A673 (cell line): ENCODE measurements around the gene PMM2. TPM values are rescaled to one million over a fixed set of nuclear protein-coding genes. Genes with fewer than 3 reads are reported as not detected.

ENCODE experiments used
- BruUV-seq: library from RNA; stranded (reverse); fragments of 400-500 nt; replicated peaks from 2 replicates; lab custom pipeline; 2021; lab: Mats Ljungman, UMichigan
- CTCF ChIA-PET: fragments of 300-600 bp; sonication (Branson Sonifier 250); formaldehyde crosslinking; loops from one replicate; lab custom pipeline; 2022; ENCODE audit warnings: antibody characterized with exemption; lab: Charles Lee
- POLR2A ChIA-PET: fragments of 300-600 bp; sonication (Branson Sonifier 250); formaldehyde crosslinking; loops from one replicate; lab custom pipeline; 2022; ENCODE audit warnings: antibody characterized with exemption; ENCODE audit not compliant: low non-redundant PET; lab: Charles Lee
- DNase-seq: peaks from one replicate; pipeline ENCODE4 v3.0.0-alpha.2; 2015; ENCODE audit warnings: low spot score
- H3K27ac ChIP-seq: fragments of 200-600 bp; sonication (generic); 2 replicates; pipeline ENCODE4 v1.5.1; 2016; ENCODE audit warnings: mixed run types, low read depth, mild to moderate bottlenecking, mixed read lengths, antibody characterized with exemption, low read length; ENCODE audit not compliant: poor library complexity, severe bottlenecking
- H3K27me3 ChIP-seq: fragments of 200-600 bp; sonication (generic); replicated peaks from 2 replicates; pipeline ENCODE4 v1.6.1; 2017; ENCODE audit warnings: mixed run types, low read depth, mild to moderate bottlenecking, mixed read lengths, antibody characterized with exemption, low read length; ENCODE audit not compliant: insufficient read depth, poor library complexity
- H3K36me3 ChIP-seq: fragments of 200-600 bp; sonication (generic); 2 replicates; pipeline ENCODE4 v1.6.1; 2016; ENCODE audit warnings: mixed run types, mild to moderate bottlenecking, mixed read lengths, antibody characterized with exemption, low read length; ENCODE audit not compliant: insufficient read depth, poor library complexity, severe bottlenecking
- H3K4me1 ChIP-seq: fragments of 200-600 bp; sonication (generic); 2 replicates; pipeline ENCODE4 v1.6.1; 2017; ENCODE audit warnings: mixed run types, mild to moderate bottlenecking, mixed read lengths, antibody characterized with exemption, low read length; ENCODE audit not compliant: insufficient read depth, poor library complexity, severe bottlenecking
- H3K4me3 ChIP-seq: fragments of 200-600 bp; sonication (generic); 2 replicates; pipeline ENCODE4 v1.5.1; 2016; ENCODE audit warnings: low read depth, mixed run types, mild to moderate bottlenecking, mixed read lengths, low read length; ENCODE audit not compliant: poor library complexity, severe bottlenecking
- H3K9me3 ChIP-seq: fragments of 200-600 bp; sonication (generic); 2 replicates; pipeline ENCODE4 v1.6.1; 2016; ENCODE audit warnings: mixed run types, low read depth, mild to moderate bottlenecking, mixed read lengths, antibody characterized with exemption, low read length; ENCODE audit not compliant: poor library complexity, severe bottlenecking
- EZH2 ChIP-seq: fragments of 200-600 bp; sonication (generic); IDR thresholded peaks from 2 replicates; pipeline ENCODE4 v1.6.1; 2017; ENCODE audit warnings: borderline replicate concordance, low read depth, mild to moderate bottlenecking, mixed read lengths, antibody characterized with exemption, low read length; ENCODE audit not compliant: poor library complexity, severe bottlenecking
- intact Hi-C: fragments of 100-400 bp; cut with micrococcal nuclease; formaldehyde crosslinking; loops from one replicate; pipeline ENCODE4 v1.10.0; 2022; ENCODE audit not compliant: unreplicated experiment
- total RNA-seq: library from RNA; stranded (reverse); gene quantifications from 2 replicates; pipeline ENCODE4 v1.2.3, GENCODE V29; 2021
- TF ChIP-seq, protein P1 (sequence below): fragments of 300-800, 200-600 bp; sonication (generic); conservative IDR thresholded peaks from 2 replicates; pipeline ENCODE4 v1.5.1; 2017; ENCODE audit warnings: low read depth, mild to moderate bottlenecking, antibody characterized with exemption, low read length, moderate library complexity, mixed read lengths

The PMM2 gene
- total RNA-seq, 1 experiment from 2014 or later: 54.8 TPM

DNA sequence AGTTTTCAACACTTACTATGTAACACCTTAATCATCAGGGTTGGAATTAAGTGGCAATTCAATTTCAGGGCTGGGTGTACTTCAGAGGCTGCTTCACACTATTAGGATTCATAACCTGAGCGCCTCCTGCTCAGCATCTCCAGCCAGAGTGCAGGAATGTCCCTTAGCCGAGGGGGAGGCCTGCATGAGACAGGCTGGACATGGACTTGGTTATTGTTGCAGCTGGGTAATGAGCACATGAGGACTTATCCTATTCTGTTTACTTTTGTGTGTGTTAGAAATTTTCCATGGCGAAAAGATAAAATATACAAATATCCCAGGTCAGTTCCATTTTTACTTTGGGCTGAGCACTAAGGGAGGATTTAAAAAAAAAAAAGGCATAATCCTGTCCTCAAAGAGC is 10.4 kb downstream of the PMM2 start:
- Histone ChIP-seq H3K9me3 (no peaks in the 10 kb centered on the region), H3K27ac (no peak overlapping the region), H3K4me1 (no peaks in the 10 kb centered on the region), H3K36me3 (peaks cover 91% of the 10 kb centered on the region), H3K27me3 (no peaks in the 10 kb centered on the region), H3K4me3 (no peak overlapping the region)
- BruUV-seq: no TSS peak
- intact Hi-C loops: no loop called here
- no peak for DNase-seq
- no peak for TF ChIP-seq EZH2
- TF ChIP-seq, protein P1, sequence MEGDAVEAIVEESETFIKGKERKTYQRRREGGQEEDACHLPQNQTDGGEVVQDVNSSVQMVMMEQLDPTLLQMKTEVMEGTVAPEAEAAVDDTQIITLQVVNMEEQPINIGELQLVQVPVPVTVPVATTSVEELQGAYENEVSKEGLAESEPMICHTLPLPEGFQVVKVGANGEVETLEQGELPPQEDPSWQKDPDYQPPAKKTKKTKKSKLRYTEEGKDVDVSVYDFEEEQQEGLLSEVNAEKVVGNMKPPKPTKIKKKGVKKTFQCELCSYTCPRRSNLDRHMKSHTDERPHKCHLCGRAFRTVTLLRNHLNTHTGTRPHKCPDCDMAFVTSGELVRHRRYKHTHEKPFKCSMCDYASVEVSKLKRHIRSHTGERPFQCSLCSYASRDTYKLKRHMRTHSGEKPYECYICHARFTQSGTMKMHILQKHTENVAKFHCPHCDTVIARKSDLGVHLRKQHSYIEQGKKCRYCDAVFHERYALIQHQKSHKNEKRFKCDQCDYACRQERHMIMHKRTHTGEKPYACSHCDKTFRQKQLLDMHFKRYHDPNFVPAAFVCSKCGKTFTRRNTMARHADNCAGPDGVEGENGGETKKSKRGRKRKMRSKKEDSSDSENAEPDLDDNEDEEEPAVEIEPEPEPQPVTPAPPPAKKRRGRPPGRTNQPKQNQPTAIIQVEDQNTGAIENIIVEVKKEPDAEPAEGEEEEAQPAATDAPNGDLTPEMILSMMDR: no peak
- ChIA-PET POLR2A (no interaction called here), CTCF (no interaction called here)

DNA sequence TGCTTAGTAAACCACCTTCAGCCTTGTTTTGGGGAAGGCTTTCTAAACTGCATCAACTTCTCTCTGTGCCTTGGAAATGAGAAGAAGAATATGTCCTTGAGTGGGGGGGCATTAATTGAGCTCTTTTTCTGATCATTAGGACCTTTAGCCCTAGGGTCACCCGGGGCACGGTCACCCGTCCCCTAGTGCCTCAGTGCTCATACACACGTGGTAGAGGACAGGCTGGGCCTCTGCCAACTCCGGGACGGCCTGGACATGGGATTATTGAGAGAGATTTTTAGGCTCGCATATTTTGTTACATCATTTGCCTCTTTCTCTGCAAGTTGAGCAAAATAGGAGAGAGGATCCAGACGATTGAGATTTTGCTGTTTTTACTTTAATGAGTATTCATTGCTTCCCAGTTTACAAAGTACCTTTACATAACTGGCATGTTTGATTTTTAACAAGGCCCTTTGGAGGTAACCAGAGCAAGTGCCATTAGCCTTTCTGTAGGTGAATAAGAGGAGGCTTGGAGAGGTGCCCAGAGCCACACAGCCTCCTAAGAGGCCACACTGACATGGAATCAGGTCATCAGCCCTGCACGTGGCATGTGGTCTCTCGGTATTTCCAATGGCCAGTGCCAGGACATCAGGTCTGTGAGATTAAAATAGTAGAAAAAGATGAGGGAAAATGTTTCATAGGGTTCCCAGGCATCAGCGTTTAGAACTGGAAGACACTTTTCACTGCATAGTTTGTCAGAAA is 11.1 kb downstream of the PMM2 start:
- no peak for DNase-seq
- no peaks in the 10 kb centered on the region for H3K4me1 ChIP-seq
- no peak for TF ChIP-seq EZH2
- TF ChIP-seq, protein P1: no peak
- no peak overlapping the region for H3K4me3 ChIP-seq
- BruUV-seq: no TSS peak
- peak overlapping the region; percentile 37 for H3K27ac ChIP-seq
- intact Hi-C loops: no loop called here
- H3K9me3 ChIP-seq: no peaks in the 10 kb centered on the region
- H3K36me3 ChIP-seq: peaks cover 92% of the 10 kb centered on the region
- H3K27me3 ChIP-seq: no peaks in the 10 kb centered on the region
- ChIA-PET CTCF (no interaction called here), POLR2A (no interaction called here)

DNA sequence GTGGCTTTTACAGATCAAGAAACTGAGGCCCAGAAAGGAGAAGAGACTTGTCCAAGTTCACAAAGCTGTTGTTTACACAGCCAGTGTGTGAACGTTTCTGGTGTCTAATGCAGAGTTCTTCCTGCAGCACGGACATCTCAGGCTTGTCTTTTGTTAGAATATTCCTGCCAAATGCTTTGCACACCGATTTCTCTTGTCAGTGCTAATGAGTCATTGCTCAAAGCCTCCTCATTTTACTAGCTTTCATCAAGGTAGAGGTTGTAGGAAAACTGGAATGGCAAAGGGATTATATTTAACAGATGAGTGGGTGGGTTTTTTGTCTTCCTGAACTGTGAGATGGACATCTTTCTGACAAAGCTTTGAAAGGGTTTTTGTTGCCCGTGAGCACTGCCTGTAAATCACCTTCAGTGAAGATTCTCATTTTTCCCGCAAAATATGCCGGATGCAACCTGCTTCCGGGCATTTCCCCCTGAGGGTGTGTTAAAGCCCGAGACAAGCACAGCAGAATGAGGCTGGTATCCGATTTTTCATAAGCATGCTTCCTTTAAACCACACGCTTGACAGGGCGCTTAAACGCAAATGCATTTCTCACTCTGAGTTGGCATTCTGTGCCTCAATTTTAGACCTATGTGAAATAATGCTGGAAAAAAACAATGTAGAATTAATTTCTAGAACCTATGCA is 14.7 kb downstream of the PMM2 start:
- intact Hi-C loops: no loop called here
- TF ChIP-seq, protein P1: no peak
- TF ChIP-seq EZH2: no peak
- Histone ChIP-seq H3K4me1 (no peaks in the 10 kb centered on the region), H3K9me3 (no peaks in the 10 kb centered on the region), H3K27ac (no peak overlapping the region), H3K4me3 (no peak overlapping the region), H3K27me3 (no peaks in the 10 kb centered on the region), H3K36me3 (peaks cover 84% of the 10 kb centered on the region)
- no peak for DNase-seq
- CTCF ChIA-PET: no interaction called here
- POLR2A ChIA-PET: interaction anchor here (0.6 kb wide), 1 partner anchor 51 kb away, joined by 6 read pairs; no protein-coding TSS in a partner anchor
- BruUV-seq: no TSS peak
